ENCODE results near the gene PRRC2A.

PRRC2A gene

DNA sequence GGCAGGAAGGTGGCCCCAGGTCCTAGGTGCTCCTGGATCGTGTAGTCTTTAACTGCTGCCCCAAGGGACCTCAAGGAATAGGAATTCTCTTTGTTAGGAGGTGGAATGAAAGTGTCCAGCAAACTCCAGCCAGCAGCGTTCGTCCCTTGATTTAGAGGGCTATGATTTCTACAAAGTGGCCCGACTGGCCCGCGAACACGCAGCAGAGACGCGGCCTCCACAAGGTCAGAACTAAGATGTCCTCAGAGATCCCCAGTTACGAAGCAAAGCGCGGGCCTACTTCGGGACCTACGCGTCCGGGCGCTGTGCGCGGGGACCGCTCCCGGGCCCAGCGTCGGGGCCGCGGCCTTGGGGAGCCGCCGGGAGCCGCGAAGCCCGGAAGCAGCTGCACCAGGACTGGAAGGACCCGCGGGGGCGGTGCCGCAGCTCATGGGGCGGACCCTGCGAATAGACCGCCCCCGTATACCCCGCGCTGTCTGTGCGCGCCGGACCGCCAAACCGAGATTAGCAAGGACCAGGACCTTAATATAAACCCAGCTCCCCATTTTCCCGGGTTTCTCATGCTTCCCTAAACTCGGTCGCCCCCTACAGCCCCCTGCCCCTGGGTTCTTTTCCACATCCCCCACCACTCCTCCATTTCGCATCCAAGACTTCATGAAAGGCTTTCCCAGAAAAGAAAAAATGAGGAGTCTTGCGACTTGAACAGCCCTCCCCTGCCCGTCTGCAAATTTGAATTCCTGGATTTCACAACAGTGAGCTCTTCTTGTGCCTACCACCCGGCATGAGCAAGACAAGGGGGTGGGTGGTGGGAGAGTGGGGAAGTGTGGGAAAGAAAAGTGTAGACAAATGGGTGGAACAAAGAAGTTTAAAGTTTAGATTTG is 40.1 kb downstream of the PRRC2A start, which contains the start of gene C6orf47:
C6orf47 (minus strand) TSS at position 398 of the 881 bp plus-strand sequence. CDS start 831 bp downstream, outside the sequence.
- TF ChIP-seq, protein P1, sequence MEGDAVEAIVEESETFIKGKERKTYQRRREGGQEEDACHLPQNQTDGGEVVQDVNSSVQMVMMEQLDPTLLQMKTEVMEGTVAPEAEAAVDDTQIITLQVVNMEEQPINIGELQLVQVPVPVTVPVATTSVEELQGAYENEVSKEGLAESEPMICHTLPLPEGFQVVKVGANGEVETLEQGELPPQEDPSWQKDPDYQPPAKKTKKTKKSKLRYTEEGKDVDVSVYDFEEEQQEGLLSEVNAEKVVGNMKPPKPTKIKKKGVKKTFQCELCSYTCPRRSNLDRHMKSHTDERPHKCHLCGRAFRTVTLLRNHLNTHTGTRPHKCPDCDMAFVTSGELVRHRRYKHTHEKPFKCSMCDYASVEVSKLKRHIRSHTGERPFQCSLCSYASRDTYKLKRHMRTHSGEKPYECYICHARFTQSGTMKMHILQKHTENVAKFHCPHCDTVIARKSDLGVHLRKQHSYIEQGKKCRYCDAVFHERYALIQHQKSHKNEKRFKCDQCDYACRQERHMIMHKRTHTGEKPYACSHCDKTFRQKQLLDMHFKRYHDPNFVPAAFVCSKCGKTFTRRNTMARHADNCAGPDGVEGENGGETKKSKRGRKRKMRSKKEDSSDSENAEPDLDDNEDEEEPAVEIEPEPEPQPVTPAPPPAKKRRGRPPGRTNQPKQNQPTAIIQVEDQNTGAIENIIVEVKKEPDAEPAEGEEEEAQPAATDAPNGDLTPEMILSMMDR (IDR thresholded peaks at IDR 0.05; ENCODE audit: control insufficient read depth, insufficient read depth, low read depth, low read length, missing control alignments) = no peak
- DNase-seq (ENCODE audit: low read depth) = no peak
- H3K4me3 ChIP-seq (ENCODE audit: control insufficient read depth, low read depth, low read length) = peak within 1 kb of the TSS; percentile 76

DNA sequence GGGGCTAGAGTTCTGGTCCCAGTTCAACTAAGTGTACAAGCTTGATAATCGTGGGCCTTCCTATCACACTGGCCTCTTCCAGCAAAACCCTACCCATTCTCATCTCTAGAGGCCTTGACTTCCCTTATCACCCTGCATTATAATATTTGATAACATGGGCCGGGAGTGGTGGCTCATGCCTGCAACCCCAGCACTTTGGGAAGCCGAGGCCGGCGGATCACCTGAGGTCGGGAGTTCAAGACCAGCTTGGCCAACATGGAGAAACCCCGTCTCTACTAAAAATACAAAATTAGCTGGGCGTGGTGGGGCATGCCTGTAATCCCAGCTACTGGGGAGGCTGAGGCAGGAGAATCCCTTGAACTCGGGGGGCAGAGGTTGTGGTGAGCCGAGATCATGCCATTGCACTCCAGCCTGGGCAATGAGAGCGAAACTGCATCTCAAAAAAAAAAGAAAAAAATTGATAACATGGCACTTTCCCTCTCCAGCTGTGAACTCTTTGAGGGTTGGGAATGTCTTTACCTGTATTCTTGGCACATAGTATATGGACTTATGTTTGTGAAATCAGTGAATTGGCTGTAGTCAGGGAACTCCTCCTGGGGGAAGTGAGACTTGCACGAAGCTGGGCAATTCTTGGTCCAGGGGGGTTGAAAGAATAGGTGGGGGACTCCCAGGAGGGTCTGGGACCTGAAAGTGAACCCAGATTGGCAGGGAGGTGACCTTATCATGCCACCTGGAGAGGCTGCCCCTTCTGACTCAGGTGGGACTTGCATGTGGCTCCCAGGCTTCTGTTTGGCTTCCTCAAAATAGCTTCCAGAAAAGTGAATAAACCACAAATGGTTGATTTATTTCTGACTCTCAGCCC is 41.0 kb downstream of the PRRC2A start:
- DNase-seq (ENCODE audit: low read depth) = no peak
- TF ChIP-seq, protein P1 (IDR thresholded peaks at IDR 0.05; ENCODE audit: control insufficient read depth, insufficient read depth, low read depth, low read length, missing control alignments) = no peak
- H3K4me3 ChIP-seq (ENCODE audit: control insufficient read depth, low read depth, low read length) = peak overlapping the region; percentile 76; the same call in 1 of the 2 replicates

DNA sequence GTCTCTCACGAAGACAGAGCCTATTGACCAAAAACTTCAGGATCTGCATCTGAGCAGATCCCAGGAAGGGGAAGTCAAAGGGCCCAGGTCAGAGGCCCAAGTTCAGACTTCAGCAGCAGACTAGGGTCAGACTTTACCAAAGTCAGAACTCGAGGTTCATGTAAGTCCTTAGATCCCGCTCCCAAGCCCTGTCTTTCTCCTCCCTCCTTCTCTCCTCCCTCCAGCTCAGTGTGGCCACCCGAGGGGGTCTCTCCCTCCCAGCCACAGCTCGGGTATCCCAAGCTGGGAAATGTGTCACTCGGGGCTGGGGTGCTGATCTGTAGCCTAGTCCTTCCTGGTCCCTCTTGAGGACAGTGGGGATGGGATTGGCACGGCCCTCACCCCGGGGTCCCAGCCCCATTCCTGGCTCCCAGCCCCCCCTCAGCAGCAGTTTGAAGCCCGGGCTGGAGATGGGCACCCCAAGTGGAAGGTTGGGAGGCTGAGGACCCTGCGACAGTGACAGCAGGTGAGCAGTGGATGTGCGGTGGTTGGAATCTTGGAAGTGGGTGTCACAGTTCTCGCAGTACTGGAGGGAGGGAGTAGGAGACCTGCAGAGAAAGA is 41.7 kb downstream of the PRRC2A start:
- DNase-seq (ENCODE audit: low read depth) = no peak
- TF ChIP-seq, protein P1 (IDR thresholded peaks at IDR 0.05; ENCODE audit: control insufficient read depth, insufficient read depth, low read depth, low read length, missing control alignments) = no peak
- H3K4me3 ChIP-seq (ENCODE audit: control insufficient read depth, low read depth, low read length) = no peak overlapping the region

DNA sequence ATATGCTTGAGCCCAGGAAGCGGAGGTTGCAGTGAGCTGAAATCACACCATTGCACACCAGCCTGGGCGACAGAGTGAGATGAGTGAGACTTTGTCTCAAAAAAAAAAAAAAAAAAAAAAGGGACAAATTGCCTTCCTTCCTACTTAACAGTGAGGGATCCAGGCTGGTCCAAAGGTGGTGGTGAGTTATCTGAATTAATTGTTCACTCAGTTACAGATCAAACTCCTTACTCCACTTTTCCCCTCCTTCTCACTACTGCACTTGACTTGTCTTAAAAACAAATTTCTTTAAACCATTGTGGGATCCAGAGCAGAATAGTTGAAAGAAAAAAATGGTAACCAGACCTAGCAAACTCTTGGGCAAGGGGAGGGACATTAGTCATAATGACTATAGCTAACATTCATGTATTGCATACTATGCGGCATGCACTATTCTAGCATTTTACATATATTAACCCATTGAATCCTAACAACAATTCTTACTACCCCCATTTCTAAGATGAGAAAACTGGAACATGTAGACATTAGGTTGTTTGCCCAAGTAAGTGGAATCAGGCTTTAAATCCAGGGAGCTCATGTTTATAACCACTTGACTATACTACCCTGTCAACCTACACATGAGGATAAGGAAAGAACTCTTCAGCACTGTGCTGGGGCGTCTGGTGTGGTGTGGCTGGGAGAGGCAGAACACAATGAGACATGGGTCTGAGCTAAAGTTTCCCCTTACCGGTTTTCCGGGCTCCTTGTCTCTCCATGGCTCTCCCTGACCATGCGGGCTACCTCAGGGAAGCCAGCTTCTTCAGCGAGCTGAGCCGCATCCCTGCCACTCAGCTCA is 42.8 kb downstream of the PRRC2A start:
- TF ChIP-seq, protein P1 (IDR thresholded peaks at IDR 0.05; ENCODE audit: control insufficient read depth, insufficient read depth, low read depth, low read length, missing control alignments) = no peak
- no peak for DNase-seq (ENCODE audit: low read depth)
- H3K4me3 ChIP-seq (ENCODE audit: control insufficient read depth, low read depth, low read length) = peak overlapping the region; percentile 95

DNA sequence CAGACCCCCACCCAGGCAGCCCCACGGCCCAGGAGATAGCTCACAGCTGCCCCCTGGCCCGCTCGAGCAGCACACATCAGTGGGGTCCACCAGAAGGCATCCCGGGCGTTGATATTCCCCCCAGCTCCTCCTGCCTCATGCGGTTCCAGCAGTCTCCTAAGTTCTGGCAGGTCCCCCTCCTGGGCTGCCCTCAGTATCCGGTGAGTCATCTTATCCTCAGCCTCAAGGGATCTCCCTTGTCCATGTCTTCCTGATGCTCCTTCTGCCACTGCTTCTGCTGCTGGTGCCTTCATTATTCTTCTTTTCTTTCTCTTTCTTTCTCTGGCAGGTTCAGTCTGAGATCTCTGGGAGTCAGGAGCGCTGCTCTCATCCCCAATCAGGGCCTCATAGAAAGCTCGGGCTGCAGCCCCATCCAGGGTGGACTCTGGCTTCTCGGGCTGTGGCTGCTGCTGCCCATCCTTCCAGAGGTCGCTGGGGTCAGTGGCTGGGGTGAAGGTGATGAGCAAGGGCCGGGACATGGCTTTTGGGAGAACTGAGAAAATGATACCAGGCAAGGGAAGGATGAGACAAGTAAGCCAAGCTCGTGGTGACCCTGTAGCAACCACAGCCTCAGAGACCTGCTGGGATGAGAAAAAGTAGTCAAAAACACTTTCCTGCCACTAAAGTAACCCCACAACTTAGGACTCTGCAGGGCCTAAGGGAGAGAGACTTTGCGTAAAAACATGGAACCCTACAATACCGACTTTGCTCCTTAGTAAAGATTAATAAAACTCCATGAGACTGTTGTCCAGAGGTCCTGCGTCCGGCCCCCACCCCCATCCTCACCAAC is 43.7 kb downstream of the PRRC2A start:
- no peak for DNase-seq (ENCODE audit: low read depth)
- TF ChIP-seq, protein P1 (IDR thresholded peaks at IDR 0.05; ENCODE audit: control insufficient read depth, insufficient read depth, low read depth, low read length, missing control alignments) = no peak

More for the DNA sequence above, 43.7 kb downstream of the PRRC2A start:
- peak overlapping the region; percentile 95 for H3K4me3 ChIP-seq (ENCODE audit: control insufficient read depth, low read depth, low read length)
